ENCODE results near the gene TMEM126A. TPM values are rescaled to one million over a fixed set of nuclear protein-coding genes. Genes with fewer than 3 reads are reported as not detected.

The TMEM126A gene
- total and polyA plus RNA-seq, 4 donors = 9.3 to 39.1 (median 23.3) TPM

- TF ChIP-seq, protein P1, sequence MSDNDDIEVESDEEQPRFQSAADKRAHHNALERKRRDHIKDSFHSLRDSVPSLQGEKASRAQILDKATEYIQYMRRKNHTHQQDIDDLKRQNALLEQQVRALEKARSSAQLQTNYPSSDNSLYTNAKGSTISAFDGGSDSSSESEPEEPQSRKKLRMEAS (IDR thresholded peaks at IDR 0.05) = no peak
- no peak for TF ChIP-seq YY1 (IDR thresholded peaks at IDR 0.05)
- TF ChIP-seq TAF1 (conservative IDR thresholded peaks at IDR 0.05) = no peak
- TF ChIP-seq EGR1 (IDR thresholded peaks at IDR 0.05; ENCODE audit: low read depth in 2 of 2) = no peak
- no peak for TF ChIP-seq NR2F2 (IDR thresholded peaks at IDR 0.05)
- no peak for TF ChIP-seq HNF4G (IDR thresholded peaks at IDR 0.05)
- no peak for TF ChIP-seq RAD21 (IDR thresholded peaks at IDR 0.05)
- TF ChIP-seq, protein P2, sequence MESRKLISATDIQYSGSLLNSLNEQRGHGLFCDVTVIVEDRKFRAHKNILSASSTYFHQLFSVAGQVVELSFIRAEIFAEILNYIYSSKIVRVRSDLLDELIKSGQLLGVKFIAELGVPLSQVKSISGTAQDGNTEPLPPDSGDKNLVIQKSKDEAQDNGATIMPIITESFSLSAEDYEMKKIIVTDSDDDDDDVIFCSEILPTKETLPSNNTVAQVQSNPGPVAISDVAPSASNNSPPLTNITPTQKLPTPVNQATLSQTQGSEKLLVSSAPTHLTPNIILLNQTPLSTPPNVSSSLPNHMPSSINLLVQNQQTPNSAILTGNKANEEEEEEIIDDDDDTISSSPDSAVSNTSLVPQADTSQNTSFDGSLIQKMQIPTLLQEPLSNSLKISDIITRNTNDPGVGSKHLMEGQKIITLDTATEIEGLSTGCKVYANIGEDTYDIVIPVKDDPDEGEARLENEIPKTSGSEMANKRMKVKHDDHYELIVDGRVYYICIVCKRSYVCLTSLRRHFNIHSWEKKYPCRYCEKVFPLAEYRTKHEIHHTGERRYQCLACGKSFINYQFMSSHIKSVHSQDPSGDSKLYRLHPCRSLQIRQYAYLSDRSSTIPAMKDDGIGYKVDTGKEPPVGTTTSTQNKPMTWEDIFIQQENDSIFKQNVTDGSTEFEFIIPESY (IDR thresholded peaks at IDR 0.05) = no peak
Measured at GRCh38 chr11:85658180-85658579, 10.4 kb downstream of the TMEM126A start (continued).

GRCh38 chr11:85661972-85662664, 14.4 kb downstream of the TMEM126A start:
- TF ChIP-seq HNF4G (IDR thresholded peaks at IDR 0.05) (no peak), HNF4A (conservative IDR thresholded peaks at IDR 0.05) (no peak), REST (IDR thresholded peaks at IDR 0.05) (no peak), NR2F2 (IDR thresholded peaks at IDR 0.05) (no peak), RXRA (IDR thresholded peaks at IDR 0.05) (no peak), SP1 (IDR thresholded peaks at IDR 0.05) (no peak), FOXA2 (IDR thresholded peaks at IDR 0.05) (no peak), ATF3 (IDR thresholded peaks at IDR 0.05) (no peak), EGR1 (IDR thresholded peaks at IDR 0.05; ENCODE audit: low read depth in 2 of 2) (no peak), YY1 (IDR thresholded peaks at IDR 0.05) (no peak), JUND (IDR thresholded peaks at IDR 0.05) (no peak), TAF1 (conservative IDR thresholded peaks at IDR 0.05) (no peak), CTCF (IDR thresholded peaks at IDR 0.05; ENCODE audit: low read depth, low read length, missing input control) (no peak), FOXA1 (IDR thresholded peaks at IDR 0.05) (no peak), RAD21 (IDR thresholded peaks at IDR 0.05) (no peak), GABPA (IDR thresholded peaks at IDR 0.05 in 1 of 2, conservative IDR thresholded peaks at IDR 0.05 in 1 of 2) (no peak)
- TF ChIP-seq, protein P1 (IDR thresholded peaks at IDR 0.05) = no peak
- TF ChIP-seq, protein P2 (IDR thresholded peaks at IDR 0.05) = no peak
- peak overlapping the region in 2 of 3 donors; percentile 21 to 38 for H3K4me3 ChIP-seq (ENCODE audit: low read depth in 1 of 3, low read length in 3 of 3)
- peak overlapping the region; percentile 48 to 83 for H3K9ac ChIP-seq (ENCODE audit: low read depth in 1 of 2, low read length in 2 of 2)
- peaks cover 1 to 35% (median 18%) of the 10 kb centered on the region in 4 donors for H3K4me1 ChIP-seq (ENCODE audit: control insufficient read depth in 4 of 4, insufficient read depth in 4 of 4, low read length in 3 of 4)
- no peaks in the 10 kb centered on the region for H3K27me3 ChIP-seq (ENCODE audit: control insufficient read depth in 4 of 4, insufficient read depth in 4 of 4, low read length in 3 of 4)
- 33% methylated on average over 4 of the region's 4 CpGs for WGBS
- no peak for DNase-seq (ENCODE audit: low spot score)
- H3K27ac ChIP-seq (ENCODE audit: low read depth in 1 of 2, low read length in 2 of 2) = no peak overlapping the region
- H3K9me3 ChIP-seq (ENCODE audit: control insufficient read depth in 4 of 4, low read length in 3 of 4) = no peaks in the 10 kb centered on the region
- peaks cover 0 to 18% (median 7%) of the 10 kb centered on the region in 4 donors for H3K36me3 ChIP-seq (ENCODE audit: control insufficient read depth in 4 of 4, insufficient read depth in 3 of 4, low read depth in 1 of 4, low read length in 3 of 4)

All from liver (tissue), 9 donors.